ENCODE measurements around the gene ICE2. TPM values are rescaled to one million over a fixed set of nuclear protein-coding genes. Genes with fewer than 3 reads are reported as not detected.
A peak's percentile ranks its signal among the peaks of the same experiment; 100 is the strongest.

Gene ICE2
- total RNA-seq, 1 donor from 2014 or later: 32.1 TPM

DNA sequence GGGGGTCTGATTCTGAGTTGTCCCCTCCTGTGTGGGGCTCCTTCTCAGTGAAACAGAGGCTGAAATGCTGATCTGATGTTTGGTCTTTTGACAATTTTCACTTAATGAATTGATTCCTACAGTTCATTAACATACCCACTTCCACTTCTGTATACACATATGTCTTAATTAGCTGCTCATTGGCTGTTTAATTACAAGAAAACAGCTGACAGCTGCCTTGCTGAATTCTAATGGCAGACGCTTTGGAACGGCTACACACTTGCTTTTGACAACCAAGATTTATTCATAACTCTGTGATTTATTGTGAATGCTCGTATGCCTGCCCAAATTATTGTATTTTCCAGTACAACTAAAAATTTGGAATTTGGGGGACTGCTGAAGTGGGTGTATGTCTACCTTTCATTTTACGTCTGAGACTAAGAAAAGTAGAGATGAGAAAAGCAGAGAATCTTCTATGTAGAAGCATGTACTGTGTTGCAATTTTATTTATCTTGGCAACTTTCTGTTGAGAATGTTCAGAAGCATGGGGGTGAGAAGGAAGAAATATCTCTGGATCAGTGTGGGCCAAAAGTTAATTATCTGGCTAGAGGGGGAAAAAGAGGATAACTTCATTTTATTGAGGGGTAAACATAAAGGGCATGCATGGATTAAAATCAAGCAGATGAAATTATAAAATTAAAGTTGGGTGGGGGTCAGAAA, 46.5 kb upstream of the ICE2 start:
- Mint-ChIP-seq H3K27me3 (ENCODE audit: low read depth) (no peaks in the 10 kb centered on the region), H3K9me3 (ENCODE audit: low read depth) (no peaks in the 10 kb centered on the region), H3K4me1 (ENCODE audit: low read depth) (peaks cover 20% of the 10 kb centered on the region), H3K36me3 (ENCODE audit: low read depth) (peaks cover 1% of the 10 kb centered on the region), H3K27ac (ENCODE audit: unreplicated experiment) (no peak overlapping the region), H3K4me3 (ENCODE audit: unreplicated experiment) (no peak overlapping the region)
- TF ChIP-seq, protein P1, sequence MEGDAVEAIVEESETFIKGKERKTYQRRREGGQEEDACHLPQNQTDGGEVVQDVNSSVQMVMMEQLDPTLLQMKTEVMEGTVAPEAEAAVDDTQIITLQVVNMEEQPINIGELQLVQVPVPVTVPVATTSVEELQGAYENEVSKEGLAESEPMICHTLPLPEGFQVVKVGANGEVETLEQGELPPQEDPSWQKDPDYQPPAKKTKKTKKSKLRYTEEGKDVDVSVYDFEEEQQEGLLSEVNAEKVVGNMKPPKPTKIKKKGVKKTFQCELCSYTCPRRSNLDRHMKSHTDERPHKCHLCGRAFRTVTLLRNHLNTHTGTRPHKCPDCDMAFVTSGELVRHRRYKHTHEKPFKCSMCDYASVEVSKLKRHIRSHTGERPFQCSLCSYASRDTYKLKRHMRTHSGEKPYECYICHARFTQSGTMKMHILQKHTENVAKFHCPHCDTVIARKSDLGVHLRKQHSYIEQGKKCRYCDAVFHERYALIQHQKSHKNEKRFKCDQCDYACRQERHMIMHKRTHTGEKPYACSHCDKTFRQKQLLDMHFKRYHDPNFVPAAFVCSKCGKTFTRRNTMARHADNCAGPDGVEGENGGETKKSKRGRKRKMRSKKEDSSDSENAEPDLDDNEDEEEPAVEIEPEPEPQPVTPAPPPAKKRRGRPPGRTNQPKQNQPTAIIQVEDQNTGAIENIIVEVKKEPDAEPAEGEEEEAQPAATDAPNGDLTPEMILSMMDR (IDR thresholded peaks at IDR 0.05): no peak
- no peak for DNase-seq (ENCODE audit: low spot score)

DNA sequence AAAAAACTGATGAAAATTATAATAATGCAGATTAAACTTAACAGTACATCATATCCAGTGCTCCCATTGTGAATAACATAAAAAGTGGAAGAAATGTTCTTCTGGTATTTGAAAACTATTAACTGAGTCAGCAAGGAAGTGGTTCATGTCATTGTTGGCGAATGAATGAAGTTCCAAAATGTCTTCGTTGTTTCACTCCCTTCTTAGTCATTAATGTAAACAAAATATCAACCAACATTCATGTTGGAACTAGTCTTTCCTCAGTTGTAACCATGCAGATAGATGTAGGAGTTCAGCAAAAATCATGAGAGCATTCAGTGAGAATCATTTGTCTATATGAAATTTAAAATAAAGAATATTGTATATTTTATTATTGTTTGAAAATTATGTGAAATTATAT, 44.1 kb upstream of the ICE2 start:
- no peak overlapping the region for H3K4me3 Mint-ChIP-seq (ENCODE audit: unreplicated experiment)
- no peaks in the 10 kb centered on the region for H3K9me3 Mint-ChIP-seq (ENCODE audit: low read depth)
- H3K27ac Mint-ChIP-seq (ENCODE audit: unreplicated experiment): no peak overlapping the region
- H3K36me3 Mint-ChIP-seq (ENCODE audit: low read depth): no peaks in the 10 kb centered on the region
- no peaks in the 10 kb centered on the region for H3K27me3 Mint-ChIP-seq (ENCODE audit: low read depth)
- no peak for DNase-seq (ENCODE audit: low spot score)
- peaks cover 32% of the 10 kb centered on the region for H3K4me1 Mint-ChIP-seq (ENCODE audit: low read depth)
- TF ChIP-seq, protein P1 (IDR thresholded peaks at IDR 0.05): no peak

DNA sequence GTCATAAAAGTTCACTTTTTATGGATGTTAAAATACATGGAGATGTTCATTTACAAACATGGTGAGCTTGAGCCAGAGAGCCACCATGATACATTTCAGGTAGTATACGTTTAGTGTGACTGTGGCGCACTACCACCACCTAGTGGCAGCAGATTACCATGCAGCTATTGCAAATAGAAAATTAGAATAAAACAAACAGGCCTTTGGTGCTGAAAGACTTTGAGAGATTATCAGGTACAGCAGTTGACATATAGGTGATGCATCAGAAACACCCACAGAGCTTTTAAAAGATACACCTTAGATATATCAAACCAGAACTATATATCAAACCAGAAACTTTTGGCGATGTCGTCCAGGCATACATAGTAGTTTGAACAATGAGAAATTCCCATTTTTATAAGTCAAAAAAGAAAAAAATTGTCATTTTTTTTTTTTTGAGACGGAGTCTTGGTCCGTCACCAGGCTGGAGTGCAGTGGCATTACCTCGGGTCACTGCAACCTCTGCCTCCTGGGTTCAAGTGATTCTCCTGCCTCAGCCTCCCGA, 42.0 kb upstream of the ICE2 start:
- no peak for DNase-seq (ENCODE audit: low spot score)

DNA sequence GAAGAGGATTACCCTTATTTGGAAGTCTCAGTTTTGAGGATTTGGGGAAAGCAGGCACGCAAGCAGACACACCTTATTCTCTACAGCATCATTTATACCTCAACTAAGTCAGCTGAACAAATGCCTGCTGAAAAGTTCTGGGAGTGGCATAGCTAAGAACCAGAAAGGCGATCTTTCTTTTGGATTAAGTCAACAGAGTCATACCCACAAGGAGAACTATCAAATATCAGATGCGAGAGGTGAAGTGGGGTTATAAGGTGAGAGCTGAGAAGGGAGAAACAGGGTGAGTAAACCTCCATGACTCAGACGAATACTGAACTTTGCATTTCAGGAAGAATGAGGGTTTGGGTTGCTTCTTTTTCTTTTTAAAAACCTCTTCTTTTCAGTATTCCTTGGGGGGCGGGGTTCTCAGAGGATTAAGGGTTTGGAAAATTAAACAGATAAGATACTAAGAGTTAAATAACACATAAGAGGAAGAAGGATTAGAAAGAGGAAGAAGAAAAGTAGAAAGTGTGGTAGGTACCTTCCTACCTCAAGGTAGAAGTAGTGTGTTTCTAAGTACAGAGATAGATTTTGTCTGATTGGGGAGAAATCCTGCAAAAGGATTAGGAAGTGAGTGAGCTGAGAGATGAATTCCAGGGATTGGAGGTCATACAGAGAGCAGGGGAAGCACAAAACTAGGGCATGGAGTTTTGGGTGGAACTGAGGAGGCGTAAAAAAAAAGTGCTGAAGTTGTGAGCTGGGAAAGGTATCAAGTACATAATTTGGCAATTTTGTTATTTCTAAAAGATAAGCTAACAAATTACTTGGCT, 41.3 kb upstream of the ICE2 start:
- Mint-ChIP-seq H3K27ac (ENCODE audit: unreplicated experiment) (no peak overlapping the region), H3K4me1 (ENCODE audit: low read depth) (peaks cover 25% of the 10 kb centered on the region), H3K4me3 (ENCODE audit: unreplicated experiment) (no peak overlapping the region), H3K9me3 (ENCODE audit: low read depth) (no peaks in the 10 kb centered on the region), H3K27me3 (ENCODE audit: low read depth) (no peaks in the 10 kb centered on the region), H3K36me3 (ENCODE audit: low read depth) (no peaks in the 10 kb centered on the region)
- DNase-seq (ENCODE audit: low spot score): no peak
- TF ChIP-seq, protein P1 (IDR thresholded peaks at IDR 0.05): no peak

More for the DNA sequence above, 42.0 kb upstream of the ICE2 start:
- Mint-ChIP-seq H3K27ac (ENCODE audit: unreplicated experiment) (no peak overlapping the region), H3K4me3 (ENCODE audit: unreplicated experiment) (no peak overlapping the region), H3K36me3 (ENCODE audit: low read depth) (no peaks in the 10 kb centered on the region), H3K9me3 (ENCODE audit: low read depth) (no peaks in the 10 kb centered on the region), H3K27me3 (ENCODE audit: low read depth) (no peaks in the 10 kb centered on the region), H3K4me1 (ENCODE audit: low read depth) (peaks cover 32% of the 10 kb centered on the region)
- TF ChIP-seq, protein P1 (IDR thresholded peaks at IDR 0.05): peak; percentile 96

DNA sequence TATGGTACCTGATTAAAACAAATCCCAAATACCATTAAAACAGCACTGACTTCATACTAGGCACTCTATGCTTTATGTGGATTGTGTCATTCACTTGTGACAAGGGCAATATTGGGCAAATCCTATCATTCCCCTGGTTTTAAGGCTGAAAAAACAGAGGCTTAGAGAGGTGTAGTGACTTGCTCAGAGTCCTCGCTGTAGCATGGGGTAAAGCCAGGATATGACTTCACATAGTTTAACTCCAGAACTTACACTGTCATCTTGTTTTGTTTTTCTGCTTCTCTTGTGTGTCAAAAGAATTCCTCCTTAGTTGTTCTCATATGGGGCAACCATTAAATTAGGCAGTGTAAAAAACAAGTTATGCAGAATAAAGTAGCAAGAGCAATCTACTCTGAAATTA, 40.3 kb upstream of the ICE2 start:
- H3K36me3 Mint-ChIP-seq (ENCODE audit: low read depth): no peaks in the 10 kb centered on the region
- TF ChIP-seq, protein P1 (IDR thresholded peaks at IDR 0.05): no peak
- no peaks in the 10 kb centered on the region for H3K27me3 Mint-ChIP-seq (ENCODE audit: low read depth)
- H3K27ac Mint-ChIP-seq (ENCODE audit: unreplicated experiment): no peak overlapping the region
- no peaks in the 10 kb centered on the region for H3K9me3 Mint-ChIP-seq (ENCODE audit: low read depth)
- no peak overlapping the region for H3K4me3 Mint-ChIP-seq (ENCODE audit: unreplicated experiment)
- H3K4me1 Mint-ChIP-seq (ENCODE audit: low read depth): peaks cover 20% of the 10 kb centered on the region
- no peak for DNase-seq (ENCODE audit: low spot score)

All from chondrocyte (in vitro differentiated cells).